HFFc6 (cell line): ENCODE data around the gene PI4KB. TPM values are rescaled to one million over a fixed set of nuclear protein-coding genes. Genes with fewer than 3 reads are reported as not detected.

Experiments used
- DNase-seq: peaks from one replicate; pipeline ENCODE4 v3.0.0-alpha.2; 2018
- H3K27ac Mint-ChIP-seq: 2 replicates; pipeline ENCODE4 v1.8.0; 2020; ENCODE audit warnings: mild to moderate bottlenecking, mixed read lengths
- H3K27me3 Mint-ChIP-seq: 2 replicates; pipeline ENCODE4 v1.8.0; 2021; ENCODE audit warnings: mild to moderate bottlenecking, moderate library complexity, mixed read lengths; ENCODE audit not compliant: insufficient read depth
- H3K36me3 Mint-ChIP-seq: 2 replicates; pipeline ENCODE4 v1.8.0; 2021; ENCODE audit warnings: low read depth, mixed read lengths
- H3K4me1 Mint-ChIP-seq: 2 replicates; pipeline ENCODE4 v1.8.0; 2020; ENCODE audit warnings: low read depth, mixed read lengths
- H3K4me3 Mint-ChIP-seq: 2 replicates; pipeline ENCODE4 v1.8.0; 2020; ENCODE audit warnings: mild to moderate bottlenecking, moderate library complexity, mixed read lengths
- H3K9me3 Mint-ChIP-seq: 2 replicates; pipeline ENCODE4 v1.8.0; 2020; ENCODE audit warnings: mild to moderate bottlenecking, mixed read lengths
- CTCF ChIP-seq: fragments of 200-600 bp; sonication (generic); IDR thresholded peaks from 2 replicates; pipeline ENCODE4 v1.5.0; 2021; ENCODE audit warnings: antibody characterized with exemption, mild to moderate bottlenecking
- total RNA-seq, 6 experiments: library from RNA; stranded (reverse); fragmentation: NEBNext Ultra II Directional; extraction: Animal tissue kit (Norgen Biotek cat#: 25700); gene quantifications; 2 replicates in 1 of 6; 3 replicates in 5 of 6; pipeline ENCODE4 v1.2.3, GENCODE V29; 2021

PI4KB gene
- total RNA-seq, 6 experiments from 2014 or later: 63.6 to 73.0 (median 70.0) TPM

DNA sequence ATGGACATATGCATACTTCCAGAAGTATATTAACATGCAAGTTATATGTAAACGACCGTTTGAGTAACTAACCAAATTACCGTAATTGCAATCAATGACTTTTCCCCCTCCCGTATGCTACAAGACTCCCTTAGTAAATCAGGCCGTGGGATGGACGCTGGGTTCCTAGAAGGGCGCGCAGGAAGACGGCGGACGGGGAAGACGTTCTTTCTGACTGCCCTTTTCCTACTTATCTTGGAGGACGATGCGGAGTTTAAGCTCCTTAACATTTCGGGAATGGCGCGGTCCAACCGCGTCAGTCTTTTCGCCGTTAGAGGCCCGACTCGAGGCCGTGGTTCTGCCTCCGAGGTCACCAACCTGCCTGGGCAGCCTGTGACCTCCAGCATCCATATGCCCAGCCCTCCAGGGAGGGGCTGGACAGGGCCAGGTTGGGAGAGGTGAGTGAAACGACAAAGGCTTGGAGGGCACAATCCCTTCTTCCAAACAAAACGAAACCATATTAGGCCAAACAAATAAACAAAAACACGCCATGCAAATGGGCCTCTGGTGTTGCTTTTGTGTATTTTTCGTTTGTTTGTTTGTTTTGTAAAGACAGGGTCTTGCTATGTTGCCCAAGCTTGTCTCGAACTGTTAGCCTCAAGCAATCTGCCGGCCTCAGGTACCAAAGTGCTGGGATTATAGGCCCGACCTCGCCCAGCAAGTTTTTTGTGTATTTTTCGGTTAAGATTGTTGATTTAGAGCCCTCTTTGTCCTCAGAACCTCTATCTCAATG, 873 bp upstream of the PI4KB start:
- DNase-seq: no peak
- Mint-ChIP-seq H3K36me3 (peaks cover 5% of the 10 kb centered on the region; the same call in 1 of the 2 replicates), H3K27me3 (no peaks in the 10 kb centered on the region; the same call in 1 of the 2 replicates), H3K4me3 (peak overlapping the region; percentile 96), H3K4me1 (peaks cover 31% of the 10 kb centered on the region), H3K27ac (peak overlapping the region; percentile 97), H3K9me3 (no peaks in the 10 kb centered on the region)
- no peak for TF ChIP-seq CTCF

DNA sequence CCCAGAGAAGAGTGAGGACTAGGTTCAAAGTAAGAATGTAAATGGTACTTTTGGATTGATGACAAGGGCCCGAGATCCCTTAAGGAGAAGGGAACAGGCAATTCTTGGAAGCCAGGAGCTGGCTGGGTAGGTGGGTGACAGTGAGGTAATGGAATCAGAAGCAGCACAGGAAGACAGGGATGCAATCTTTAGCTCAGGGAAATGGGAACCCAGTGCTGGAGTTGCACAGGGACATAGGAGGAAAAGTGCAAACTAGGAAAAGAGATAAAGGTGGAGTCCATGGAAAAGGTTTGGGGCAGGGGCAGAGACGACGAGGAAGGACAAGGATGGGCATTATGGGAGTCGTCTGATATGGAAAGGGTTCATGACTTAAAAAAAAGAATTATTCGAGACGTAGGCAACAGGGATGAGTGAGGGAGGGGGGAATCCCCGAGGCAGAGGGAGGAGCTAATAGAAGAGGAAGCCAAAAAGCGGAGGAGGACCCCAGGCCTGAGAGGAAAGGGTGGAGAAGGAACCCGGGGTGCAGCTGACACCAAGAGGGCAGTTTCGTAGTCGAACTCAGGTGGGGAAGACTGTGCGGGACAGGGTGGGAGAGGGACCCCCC, 495 bp downstream of the PI4KB start:
- DNase-seq: no peak
- Mint-ChIP-seq H3K27me3 (no peaks in the 10 kb centered on the region; the same call in 1 of the 2 replicates), H3K4me3 (peak overlapping the region; percentile 96), H3K27ac (peak overlapping the region; percentile 89), H3K4me1 (peaks cover 35% of the 10 kb centered on the region), H3K36me3 (peaks cover 15% of the 10 kb centered on the region), H3K9me3 (no peaks in the 10 kb centered on the region)
- TF ChIP-seq CTCF: no peak

GRCh38 chr1:151325646-151326429, 1.4 kb downstream of the PI4KB start:
- peak overlapping the region; percentile 96 for H3K4me3 Mint-ChIP-seq
- peaks cover 17% of the 10 kb centered on the region for H3K36me3 Mint-ChIP-seq
- H3K27me3 Mint-ChIP-seq: no peaks in the 10 kb centered on the region; the same call in 1 of the 2 replicates
- TF ChIP-seq CTCF: no peak
- DNase-seq: peak; percentile 19
- no peaks in the 10 kb centered on the region for H3K9me3 Mint-ChIP-seq
- peak overlapping the region; percentile 89 for H3K27ac Mint-ChIP-seq
- peaks cover 35% of the 10 kb centered on the region for H3K4me1 Mint-ChIP-seq

- DNase-seq: no peak
- Mint-ChIP-seq H3K27me3 (no peaks in the 10 kb centered on the region; the same call in 1 of the 2 replicates), H3K9me3 (no peaks in the 10 kb centered on the region)
These were observed 2.0 kb downstream of the PI4KB start for GRCh38 chr1:151325231-151325630.

More at GRCh38 chr1:151325231-151325630, 2.0 kb downstream of the PI4KB start:
- TF ChIP-seq CTCF: no peak
- Mint-ChIP-seq H3K4me3 (peak overlapping the region; percentile 96), H3K4me1 (peaks cover 35% of the 10 kb centered on the region), H3K36me3 (peaks cover 21% of the 10 kb centered on the region), H3K27ac (peak overlapping the region; percentile 89)
